HEK293 (cell line): Measurements from ENCODE around the gene CYP2A6.

Source experiments
- BCL11B ChIP-seq: fragments of 450-650 bp; formaldehyde crosslinking; IDR thresholded peaks from 2 replicates; pipeline ENCODE4 v1.5.1; 2016; ENCODE audit warnings: low read depth, missing biosample characterization, missing genetic modification characterization
- FEZF1 ChIP-seq: fragments of 450-650 bp; formaldehyde crosslinking; IDR thresholded peaks from 2 replicates; pipeline ENCODE4 v1.5.1; 2016; ENCODE audit warnings: missing biosample characterization, missing genetic modification characterization
- KLF8 ChIP-seq: fragments of 450-650 bp; formaldehyde crosslinking; IDR thresholded peaks from 2 replicates; pipeline ENCODE4 v1.5.1; 2016; ENCODE audit warnings: missing biosample characterization, missing genetic modification characterization
- PRDM1 ChIP-seq: fragments of 450-650 bp; formaldehyde crosslinking; IDR thresholded peaks from 2 replicates; pipeline ENCODE4; 2016; ENCODE audit warnings: missing biosample characterization, missing genetic modification characterization
- WT1 ChIP-seq: fragments of 450-650 bp; formaldehyde crosslinking; IDR thresholded peaks from 2 replicates; pipeline ENCODE4 v1.5.1; 2016; ENCODE audit warnings: missing biosample characterization, missing genetic modification characterization
- ZBTB20 ChIP-seq: fragments of 450-650 bp; formaldehyde crosslinking; IDR thresholded peaks from 2 replicates; pipeline ENCODE4 v1.5.1; 2016; ENCODE audit warnings: missing biosample characterization, missing genetic modification characterization
- ZBTB48 ChIP-seq: fragments of 450-650 bp; formaldehyde crosslinking; IDR thresholded peaks from 2 replicates; pipeline ENCODE4 v1.5.1; 2016; ENCODE audit warnings: missing biosample characterization, missing genetic modification characterization
- ZFP69B ChIP-seq: fragments of 450-650 bp; formaldehyde crosslinking; IDR thresholded peaks from 2 replicates; pipeline ENCODE4 v1.5.1; 2016; ENCODE audit warnings: missing biosample characterization, missing genetic modification characterization
- ZNF366 ChIP-seq: fragments of 450-650 bp; formaldehyde crosslinking; conservative IDR thresholded peaks from 2 replicates; pipeline ENCODE4 v1.5.1; 2016; ENCODE audit warnings: missing biosample characterization, missing genetic modification characterization
- ZNF600 ChIP-seq: fragments of 450-650 bp; formaldehyde crosslinking; IDR thresholded peaks from 2 replicates; pipeline ENCODE4 v1.5.1; 2016; ENCODE audit warnings: missing biosample characterization, missing genetic modification characterization
- ZNF610 ChIP-seq: fragments of 450-650 bp; formaldehyde crosslinking; IDR thresholded peaks from 2 replicates; pipeline ENCODE4 v1.5.1; 2016; ENCODE audit warnings: missing biosample characterization, missing genetic modification characterization, borderline replicate concordance
- ZNF629 ChIP-seq: fragments of 450-650 bp; formaldehyde crosslinking; IDR thresholded peaks from 2 replicates; pipeline ENCODE4 v1.5.1; 2017; ENCODE audit warnings: missing biosample characterization, missing genetic modification characterization
- TF ChIP-seq, protein P1 (sequence below): fragments of 450-650 bp; formaldehyde crosslinking; conservative IDR thresholded peaks from 2 replicates; pipeline ENCODE4 v1.5.1; 2016; ENCODE audit warnings: low read depth, missing biosample characterization, missing genetic modification characterization
- TF ChIP-seq, protein P2 (sequence below): fragments of 450-650 bp; formaldehyde crosslinking; IDR thresholded peaks from 2 replicates; pipeline ENCODE4 v1.5.1; 2016; ENCODE audit warnings: missing biosample characterization, missing genetic modification characterization, borderline replicate concordance
- TF ChIP-seq, protein P3 (sequence below): fragments of 450-650 bp; formaldehyde crosslinking; IDR thresholded peaks from 2 replicates; pipeline ENCODE4 v1.5.1; 2017; ENCODE audit warnings: missing biosample characterization, missing genetic modification characterization
- TF ChIP-seq, protein P4 (sequence below): fragments of 450-650 bp; formaldehyde crosslinking; IDR thresholded peaks from 2 replicates; pipeline ENCODE4 v1.5.1; 2017; ENCODE audit warnings: missing biosample characterization, missing genetic modification characterization
- TF ChIP-seq, protein P5 (sequence below): fragments of 450-650 bp; formaldehyde crosslinking; IDR thresholded peaks from 2 replicates; pipeline ENCODE4 v1.5.1; 2016; ENCODE audit warnings: missing biosample characterization, missing genetic modification characterization
- TF ChIP-seq, protein P6 (sequence below): fragments of 450-650 bp; formaldehyde crosslinking; IDR thresholded peaks from 2 replicates; pipeline ENCODE4 v1.5.1; 2017; ENCODE audit warnings: missing biosample characterization, missing genetic modification characterization

CYP2A6 gene

DNA sequence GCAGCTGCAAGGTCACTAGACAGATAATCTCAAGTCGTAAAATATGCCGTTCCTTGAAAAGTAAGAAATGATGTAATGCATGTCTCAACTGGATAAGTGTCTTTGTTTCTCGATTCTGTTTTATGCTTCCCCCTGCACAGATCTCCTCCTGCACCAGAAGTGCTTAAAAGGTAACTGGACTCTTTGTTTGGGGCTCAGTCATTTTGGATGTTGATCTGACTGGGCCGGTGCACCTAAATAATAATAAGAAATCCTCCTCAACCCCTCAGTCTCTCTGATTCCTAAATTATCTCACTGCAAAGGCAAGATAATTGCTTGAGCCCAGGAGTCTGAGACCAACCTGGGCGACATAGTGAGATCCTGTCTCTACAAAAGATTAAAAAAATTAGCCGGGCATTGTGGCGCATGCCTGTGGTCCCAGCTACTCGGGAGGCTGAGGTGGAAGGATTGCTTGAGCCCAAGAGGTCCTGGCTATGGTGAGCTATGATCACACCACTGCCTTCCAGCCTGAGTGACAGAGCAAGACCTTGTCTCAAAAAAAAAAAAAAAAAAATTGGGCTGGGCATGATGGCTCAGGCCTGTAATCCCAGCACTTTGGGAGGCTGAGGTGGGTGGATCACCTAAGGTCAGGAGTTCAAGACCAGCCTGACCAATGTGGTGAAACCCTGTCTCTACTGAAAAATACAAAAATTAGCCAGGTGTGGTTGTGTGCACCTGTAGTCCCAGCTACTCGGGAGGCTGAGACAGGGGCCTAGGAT is 14.7 kb upstream of the CYP2A6 start (continued):
- peak; percentile 87 for TF ChIP-seq ZNF629
- TF ChIP-seq ZBTB48, result peak; percentile 54; the same call in 1 of the 2 replicates
- peak; percentile 19; the same call in 1 of the 2 replicates for TF ChIP-seq WT1
- TF ChIP-seq, protein P1, sequence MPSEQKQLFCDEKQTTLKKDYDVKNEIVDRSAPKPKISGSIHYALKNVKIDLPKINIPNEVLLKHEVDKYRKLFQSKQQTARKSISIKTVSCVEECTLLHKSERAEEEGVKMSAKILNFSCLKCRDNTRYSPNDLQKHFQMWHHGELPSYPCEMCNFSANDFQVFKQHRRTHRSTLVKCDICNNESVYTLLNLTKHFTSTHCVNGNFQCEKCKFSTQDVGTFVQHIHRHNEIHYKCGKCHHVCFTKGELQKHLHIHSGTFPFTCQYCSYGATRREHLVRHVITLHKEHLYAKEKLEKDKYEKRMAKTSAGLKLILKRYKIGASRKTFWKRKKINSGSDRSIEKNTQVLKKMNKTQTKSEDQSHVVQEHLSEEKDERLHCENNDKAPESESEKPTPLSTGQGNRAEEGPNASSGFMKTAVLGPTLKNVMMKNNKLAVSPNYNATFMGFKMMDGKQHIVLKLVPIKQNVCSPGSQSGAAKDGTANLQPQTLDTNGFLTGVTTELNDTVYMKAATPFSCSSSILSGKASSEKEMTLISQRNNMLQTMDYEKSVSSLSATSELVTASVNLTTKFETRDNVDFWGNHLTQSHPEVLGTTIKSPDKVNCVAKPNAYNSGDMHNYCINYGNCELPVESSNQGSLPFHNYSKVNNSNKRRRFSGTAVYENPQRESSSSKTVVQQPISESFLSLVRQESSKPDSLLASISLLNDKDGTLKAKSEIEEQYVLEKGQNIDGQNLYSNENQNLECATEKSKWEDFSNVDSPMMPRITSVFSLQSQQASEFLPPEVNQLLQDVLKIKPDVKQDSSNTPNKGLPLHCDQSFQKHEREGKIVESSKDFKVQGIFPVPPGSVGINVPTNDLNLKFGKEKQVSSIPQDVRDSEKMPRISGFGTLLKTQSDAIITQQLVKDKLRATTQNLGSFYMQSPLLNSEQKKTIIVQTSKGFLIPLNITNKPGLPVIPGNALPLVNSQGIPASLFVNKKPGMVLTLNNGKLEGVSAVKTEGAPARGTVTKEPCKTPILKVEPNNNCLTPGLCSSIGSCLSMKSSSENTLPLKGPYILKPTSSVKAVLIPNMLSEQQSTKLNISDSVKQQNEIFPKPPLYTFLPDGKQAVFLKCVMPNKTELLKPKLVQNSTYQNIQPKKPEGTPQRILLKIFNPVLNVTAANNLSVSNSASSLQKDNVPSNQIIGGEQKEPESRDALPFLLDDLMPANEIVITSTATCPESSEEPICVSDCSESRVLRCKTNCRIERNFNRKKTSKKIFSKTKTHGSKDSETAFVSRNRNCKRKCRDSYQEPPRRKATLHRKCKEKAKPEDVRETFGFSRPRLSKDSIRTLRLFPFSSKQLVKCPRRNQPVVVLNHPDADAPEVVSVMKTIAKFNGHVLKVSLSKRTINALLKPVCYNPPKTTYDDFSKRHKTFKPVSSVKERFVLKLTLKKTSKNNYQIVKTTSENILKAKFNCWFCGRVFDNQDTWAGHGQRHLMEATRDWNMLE (tag by site-specific recombination), result peak; percentile 45; the same call in 1 of the 2 replicates
- TF ChIP-seq BCL11B, result peak; percentile 50; the same call in 1 of the 2 replicates
- TF ChIP-seq, protein P2, sequence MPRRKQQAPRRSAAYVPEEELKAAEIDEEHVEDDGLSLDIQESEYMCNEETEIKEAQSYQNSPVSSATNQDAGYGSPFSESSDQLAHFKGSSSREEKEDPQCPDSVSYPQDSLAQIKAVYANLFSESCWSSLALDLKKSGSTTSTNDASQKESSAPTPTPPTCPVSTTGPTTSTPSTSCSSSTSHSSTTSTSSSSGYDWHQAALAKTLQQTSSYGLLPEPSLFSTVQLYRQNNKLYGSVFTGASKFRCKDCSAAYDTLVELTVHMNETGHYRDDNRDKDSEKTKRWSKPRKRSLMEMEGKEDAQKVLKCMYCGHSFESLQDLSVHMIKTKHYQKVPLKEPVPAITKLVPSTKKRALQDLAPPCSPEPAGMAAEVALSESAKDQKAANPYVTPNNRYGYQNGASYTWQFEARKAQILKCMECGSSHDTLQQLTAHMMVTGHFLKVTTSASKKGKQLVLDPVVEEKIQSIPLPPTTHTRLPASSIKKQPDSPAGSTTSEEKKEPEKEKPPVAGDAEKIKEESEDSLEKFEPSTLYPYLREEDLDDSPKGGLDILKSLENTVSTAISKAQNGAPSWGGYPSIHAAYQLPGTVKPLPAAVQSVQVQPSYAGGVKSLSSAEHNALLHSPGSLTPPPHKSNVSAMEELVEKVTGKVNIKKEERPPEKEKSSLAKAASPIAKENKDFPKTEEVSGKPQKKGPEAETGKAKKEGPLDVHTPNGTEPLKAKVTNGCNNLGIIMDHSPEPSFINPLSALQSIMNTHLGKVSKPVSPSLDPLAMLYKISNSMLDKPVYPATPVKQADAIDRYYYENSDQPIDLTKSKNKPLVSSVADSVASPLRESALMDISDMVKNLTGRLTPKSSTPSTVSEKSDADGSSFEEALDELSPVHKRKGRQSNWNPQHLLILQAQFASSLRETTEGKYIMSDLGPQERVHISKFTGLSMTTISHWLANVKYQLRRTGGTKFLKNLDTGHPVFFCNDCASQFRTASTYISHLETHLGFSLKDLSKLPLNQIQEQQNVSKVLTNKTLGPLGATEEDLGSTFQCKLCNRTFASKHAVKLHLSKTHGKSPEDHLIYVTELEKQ (tag by site-specific recombination), result peak; percentile 42; the same call in 1 of the 2 replicates
- 0 out of 2 replicates have a peak, but pooled peaks have one; percentile 33 for TF ChIP-seq ZFP69B (tag by site-specific recombination)
- peak; percentile 43; the same call in 1 of the 2 replicates for TF ChIP-seq PRDM1 (tag by site-specific recombination)
- peak; percentile 87 for TF ChIP-seq ZNF366 (tag by site-specific recombination)
- TF ChIP-seq, protein P3, sequence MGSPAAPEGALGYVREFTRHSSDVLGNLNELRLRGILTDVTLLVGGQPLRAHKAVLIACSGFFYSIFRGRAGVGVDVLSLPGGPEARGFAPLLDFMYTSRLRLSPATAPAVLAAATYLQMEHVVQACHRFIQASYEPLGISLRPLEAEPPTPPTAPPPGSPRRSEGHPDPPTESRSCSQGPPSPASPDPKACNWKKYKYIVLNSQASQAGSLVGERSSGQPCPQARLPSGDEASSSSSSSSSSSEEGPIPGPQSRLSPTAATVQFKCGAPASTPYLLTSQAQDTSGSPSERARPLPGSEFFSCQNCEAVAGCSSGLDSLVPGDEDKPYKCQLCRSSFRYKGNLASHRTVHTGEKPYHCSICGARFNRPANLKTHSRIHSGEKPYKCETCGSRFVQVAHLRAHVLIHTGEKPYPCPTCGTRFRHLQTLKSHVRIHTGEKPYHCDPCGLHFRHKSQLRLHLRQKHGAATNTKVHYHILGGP (tag by site-specific recombination), result peak; percentile 78
- peak; percentile 31; the same call in 1 of the 2 replicates for TF ChIP-seq ZBTB20
- TF ChIP-seq, protein P4, sequence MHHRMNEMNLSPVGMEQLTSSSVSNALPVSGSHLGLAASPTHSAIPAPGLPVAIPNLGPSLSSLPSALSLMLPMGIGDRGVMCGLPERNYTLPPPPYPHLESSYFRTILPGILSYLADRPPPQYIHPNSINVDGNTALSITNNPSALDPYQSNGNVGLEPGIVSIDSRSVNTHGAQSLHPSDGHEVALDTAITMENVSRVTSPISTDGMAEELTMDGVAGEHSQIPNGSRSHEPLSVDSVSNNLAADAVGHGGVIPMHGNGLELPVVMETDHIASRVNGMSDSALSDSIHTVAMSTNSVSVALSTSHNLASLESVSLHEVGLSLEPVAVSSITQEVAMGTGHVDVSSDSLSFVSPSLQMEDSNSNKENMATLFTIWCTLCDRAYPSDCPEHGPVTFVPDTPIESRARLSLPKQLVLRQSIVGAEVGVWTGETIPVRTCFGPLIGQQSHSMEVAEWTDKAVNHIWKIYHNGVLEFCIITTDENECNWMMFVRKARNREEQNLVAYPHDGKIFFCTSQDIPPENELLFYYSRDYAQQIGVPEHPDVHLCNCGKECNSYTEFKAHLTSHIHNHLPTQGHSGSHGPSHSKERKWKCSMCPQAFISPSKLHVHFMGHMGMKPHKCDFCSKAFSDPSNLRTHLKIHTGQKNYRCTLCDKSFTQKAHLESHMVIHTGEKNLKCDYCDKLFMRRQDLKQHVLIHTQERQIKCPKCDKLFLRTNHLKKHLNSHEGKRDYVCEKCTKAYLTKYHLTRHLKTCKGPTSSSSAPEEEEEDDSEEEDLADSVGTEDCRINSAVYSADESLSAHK (tag by site-specific recombination), result peak; percentile 66
- TF ChIP-seq, protein P5, sequence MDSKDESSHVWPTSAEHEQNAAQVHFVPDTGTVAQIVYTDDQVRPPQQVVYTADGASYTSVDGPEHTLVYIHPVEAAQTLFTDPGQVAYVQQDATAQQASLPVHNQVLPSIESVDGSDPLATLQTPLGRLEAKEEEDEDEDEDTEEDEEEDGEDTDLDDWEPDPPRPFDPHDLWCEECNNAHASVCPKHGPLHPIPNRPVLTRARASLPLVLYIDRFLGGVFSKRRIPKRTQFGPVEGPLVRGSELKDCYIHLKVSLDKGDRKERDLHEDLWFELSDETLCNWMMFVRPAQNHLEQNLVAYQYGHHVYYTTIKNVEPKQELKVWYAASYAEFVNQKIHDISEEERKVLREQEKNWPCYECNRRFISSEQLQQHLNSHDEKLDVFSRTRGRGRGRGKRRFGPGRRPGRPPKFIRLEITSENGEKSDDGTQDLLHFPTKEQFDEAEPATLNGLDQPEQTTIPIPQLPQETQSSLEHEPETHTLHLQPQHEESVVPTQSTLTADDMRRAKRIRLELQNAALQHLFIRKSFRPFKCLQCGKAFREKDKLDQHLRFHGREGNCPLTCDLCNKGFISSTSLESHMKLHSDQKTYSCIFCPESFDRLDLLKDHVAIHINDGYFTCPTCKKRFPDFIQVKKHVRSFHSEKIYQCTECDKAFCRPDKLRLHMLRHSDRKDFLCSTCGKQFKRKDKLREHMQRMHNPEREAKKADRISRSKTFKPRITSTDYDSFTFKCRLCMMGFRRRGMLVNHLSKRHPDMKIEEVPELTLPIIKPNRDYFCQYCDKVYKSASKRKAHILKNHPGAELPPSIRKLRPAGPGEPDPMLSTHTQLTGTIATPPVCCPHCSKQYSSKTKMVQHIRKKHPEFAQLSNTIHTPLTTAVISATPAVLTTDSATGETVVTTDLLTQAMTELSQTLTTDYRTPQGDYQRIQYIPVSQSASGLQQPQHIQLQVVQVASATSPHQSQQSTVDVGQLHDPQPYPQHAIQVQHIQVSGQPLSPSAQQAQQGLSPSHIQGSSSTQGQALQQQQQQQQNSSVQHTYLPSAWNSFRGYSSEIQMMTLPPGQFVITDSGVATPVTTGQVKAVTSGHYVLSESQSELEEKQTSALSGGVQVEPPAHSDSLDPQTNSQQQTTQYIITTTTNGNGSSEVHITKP (tag by site-specific recombination), result peak; percentile 69
- TF ChIP-seq, protein P6, sequence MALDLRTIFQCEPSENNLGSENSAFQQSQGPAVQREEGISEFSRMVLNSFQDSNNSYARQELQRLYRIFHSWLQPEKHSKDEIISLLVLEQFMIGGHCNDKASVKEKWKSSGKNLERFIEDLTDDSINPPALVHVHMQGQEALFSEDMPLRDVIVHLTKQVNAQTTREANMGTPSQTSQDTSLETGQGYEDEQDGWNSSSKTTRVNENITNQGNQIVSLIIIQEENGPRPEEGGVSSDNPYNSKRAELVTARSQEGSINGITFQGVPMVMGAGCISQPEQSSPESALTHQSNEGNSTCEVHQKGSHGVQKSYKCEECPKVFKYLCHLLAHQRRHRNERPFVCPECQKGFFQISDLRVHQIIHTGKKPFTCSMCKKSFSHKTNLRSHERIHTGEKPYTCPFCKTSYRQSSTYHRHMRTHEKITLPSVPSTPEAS (tag by site-specific recombination), result 0 out of 2 replicates have a peak, but pooled peaks have one; percentile 18
- TF ChIP-seq ZNF610 (tag by site-specific recombination), result peak; percentile 64; the same call in 1 of the 2 replicates
- TF ChIP-seq KLF8 (tag by site-specific recombination), result 0 out of 2 replicates have a peak, but pooled peaks have one; percentile 47
- TF ChIP-seq FEZF1 (tag by site-specific recombination), result peak; percentile 54; the same call in 1 of the 2 replicates
- peak; percentile 29; the same call in 1 of the 2 replicates for TF ChIP-seq ZNF600 (tag by site-specific recombination)
